T follicular helper cell (primary cell): Measurements from ENCODE around the gene EXOC3L1.

ENCODE experiments used
- DNase-seq: peaks from one replicate; pipeline ENCODE4 v3.0.0-alpha.2; 2020; ENCODE audit warnings: low read depth

The EXOC3L1 gene

DNA sequence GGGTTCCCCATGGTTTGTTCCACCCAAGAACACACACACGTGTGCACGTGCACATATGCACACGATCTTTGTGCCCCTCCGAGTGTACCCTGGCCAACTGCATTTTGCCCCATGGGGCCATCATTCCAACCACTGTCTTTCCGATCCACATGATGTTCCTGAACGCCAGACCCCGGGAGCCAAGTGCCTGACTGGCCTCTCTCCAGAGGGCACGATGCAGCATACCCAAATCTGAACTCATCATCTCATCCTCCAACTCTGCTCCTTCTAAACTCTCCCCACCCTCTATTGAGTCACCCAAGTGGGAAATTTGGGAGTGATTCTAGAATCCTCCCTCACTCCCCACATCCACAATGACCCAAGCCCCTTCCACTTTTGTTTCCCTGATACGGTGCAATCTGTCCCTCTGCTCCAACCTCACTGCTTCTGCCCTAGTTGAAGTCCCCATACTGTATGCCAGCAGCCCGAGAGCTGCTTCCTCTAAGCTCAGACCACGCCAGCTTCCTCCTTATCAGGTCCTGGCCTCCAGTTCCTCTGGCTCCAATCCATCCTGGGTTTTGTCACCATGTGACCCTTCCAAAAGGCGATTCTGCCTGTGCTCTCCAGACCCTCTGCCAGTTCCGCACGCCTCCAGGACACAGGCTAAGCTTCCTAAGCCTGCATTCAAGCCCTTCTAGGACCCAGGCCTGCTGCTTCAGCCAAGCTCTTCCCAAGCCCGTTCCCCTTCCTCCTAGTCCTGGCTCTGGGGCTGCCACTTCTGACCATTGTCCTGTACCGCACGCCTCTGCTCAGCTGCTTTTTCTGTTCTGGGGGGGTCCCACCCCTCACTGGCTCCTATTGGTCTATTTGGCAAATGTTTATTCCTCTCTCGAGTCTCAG is 26.9 kb upstream of the EXOC3L1 start:
- DNase-seq = no peak

DNA sequence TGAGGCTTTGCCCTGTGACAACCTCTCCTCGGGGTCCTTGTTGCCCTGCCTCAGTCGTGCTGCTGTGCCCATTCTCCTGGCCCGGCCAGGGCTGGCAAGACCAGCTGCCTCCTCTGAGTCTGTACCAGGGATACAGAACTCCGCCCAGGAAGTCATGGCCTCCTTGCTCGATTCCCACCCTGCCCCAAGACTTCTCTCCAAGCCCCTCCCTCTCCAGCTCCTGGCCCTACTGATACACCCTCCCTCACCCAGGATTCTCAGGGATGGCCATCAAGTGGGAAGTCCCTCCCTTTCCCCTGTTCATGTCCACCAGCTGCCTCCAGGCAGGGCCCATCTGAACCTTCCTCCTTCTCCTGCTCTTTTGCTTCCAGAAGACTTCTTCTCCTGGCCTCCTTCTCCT is 25.8 kb upstream of the EXOC3L1 start:
- no peak for DNase-seq

DNA sequence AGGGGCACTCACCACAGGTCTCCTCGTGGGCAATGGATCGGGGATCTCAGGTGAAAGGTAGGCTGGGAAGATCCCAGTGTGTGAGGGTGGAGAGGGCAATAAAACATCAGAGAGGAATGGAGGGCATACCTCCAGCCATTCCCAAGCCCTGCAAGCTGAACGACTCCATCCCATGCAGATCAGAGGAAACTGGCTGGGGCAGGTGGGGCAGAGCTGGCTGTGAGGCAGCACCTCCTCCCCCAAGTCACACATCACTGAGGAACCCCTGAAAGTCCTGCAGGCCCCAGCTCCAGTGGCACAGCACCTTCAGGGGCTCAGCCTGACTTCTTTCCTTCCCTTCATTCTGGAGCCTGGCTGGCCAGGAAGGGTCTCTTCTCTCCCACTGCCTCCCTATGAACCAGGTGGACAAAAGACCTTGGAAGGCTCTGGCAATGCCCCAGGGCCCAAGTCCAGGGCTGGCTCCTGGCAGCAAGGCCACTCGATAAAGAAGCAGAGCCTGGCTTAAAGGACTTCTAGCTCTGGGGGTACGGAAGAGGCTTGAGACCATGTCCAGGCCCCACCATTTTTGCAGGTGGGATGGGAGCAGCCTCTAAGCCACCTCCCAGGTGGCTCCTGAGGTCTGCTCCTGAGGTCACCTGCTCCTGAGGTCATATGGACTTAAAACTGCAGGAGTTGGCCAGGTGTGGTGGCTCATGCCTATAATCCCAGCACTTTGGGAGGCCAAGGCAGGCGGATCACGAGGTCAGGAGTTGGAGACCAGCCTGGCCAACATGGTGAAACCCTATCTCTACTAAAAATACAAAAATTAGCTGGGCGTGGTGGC is 23.5 kb upstream of the EXOC3L1 start:
- DNase-seq = no peak

DNA sequence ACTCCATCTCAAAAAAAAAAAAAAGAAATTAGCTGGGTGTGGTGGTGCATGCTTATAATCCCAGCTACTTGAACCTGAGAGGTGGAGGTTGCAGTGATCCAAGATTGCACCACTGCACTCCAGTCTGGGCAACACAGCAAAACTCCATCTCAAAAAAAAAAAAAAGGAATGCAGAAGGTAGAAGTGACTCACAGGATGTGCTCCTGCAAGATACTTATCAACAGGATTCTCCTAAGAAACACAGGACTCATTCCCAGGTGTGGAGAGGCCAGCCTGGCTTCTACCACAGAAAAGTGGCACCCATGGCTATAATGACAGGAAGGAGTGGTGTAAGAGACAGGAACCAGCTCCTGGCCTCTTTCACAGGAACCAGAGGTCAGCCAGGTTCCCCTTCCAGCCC is 22.8 kb upstream of the EXOC3L1 start:
- DNase-seq = no peak

DNA sequence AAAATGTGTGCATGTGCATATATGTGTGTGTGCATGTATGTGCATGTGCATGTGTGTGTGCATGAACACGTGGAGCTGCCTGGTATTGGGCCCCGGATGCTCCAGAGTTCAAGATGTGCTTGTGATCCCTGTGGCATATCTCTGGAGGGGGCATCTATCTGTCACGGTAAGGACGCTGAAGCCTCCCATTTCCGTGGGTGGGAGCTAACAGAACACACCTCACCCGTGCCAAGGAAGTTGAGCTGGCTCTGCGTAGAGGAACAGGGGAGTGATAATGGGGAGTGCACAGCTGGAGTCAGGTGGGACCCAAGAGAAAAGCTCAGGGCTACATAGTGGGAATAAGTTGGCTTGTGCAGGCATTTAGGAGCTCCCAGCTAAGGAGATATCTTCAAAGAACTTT is 21.7 kb upstream of the EXOC3L1 start:
- no peak for DNase-seq

DNA sequence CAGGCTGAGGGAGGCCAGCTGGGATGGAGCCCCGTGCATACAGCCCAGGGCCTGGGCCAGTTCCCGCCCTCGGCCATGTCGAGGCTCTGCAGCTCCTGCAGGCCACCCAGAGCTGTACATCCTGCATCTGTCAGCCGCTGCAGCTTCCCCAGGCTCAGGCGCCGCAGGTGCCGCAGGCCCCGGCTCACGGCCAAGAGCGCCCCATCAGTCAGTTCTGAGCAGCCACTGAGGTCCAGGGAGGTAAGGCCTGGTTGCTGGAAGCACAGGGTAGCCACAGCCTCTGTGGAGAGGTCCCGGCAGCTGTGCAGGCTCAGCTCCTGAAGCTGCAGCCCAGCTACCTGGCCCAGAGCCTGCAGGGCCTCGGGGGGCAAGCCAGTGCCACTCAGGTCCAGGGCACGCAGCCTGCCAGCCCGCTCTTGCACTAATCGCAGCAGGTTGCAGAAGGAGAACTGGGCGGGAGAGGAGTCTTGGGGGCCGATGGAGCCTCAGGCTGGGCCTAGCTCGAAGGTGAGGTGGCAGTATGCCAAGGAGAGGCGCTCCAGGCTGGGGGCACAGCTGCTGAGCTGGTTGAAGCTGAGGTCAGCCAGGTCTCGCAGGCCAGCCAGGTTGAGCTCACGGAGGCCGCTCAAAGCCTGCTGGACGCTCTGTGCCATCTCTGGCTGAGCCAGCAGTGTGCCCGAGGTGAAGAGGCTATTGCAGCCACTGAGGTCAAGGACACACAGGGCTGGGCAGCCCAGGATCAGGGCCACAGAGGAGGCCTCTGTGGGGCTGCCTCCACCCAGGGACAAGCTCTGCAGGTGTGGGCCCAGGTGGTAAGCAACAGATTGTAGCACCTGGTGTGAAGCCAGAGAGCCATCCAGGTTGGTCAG is 20.4 kb upstream of the EXOC3L1 start:
- no peak for DNase-seq

DNA sequence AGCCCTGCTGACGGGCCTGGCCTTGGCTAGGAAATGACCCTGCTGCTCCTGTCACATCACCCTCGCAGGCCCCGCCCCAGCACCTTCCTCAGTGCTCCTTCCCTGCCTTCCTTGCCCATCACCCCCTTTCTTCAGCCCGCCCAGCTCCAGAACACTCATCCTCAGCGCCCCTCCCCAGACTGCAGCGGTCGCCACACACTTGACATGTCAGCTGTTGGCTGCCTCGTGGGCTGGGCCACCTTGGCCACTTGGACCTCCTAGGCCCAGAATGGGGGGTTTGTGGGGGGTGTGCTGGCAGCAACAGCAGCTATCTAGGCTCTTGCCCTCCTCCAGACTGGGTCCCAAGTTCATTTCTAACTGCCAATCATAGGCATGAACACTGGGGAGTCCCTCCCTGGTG is 19.6 kb upstream of the EXOC3L1 start:
- no peak for DNase-seq

DNA sequence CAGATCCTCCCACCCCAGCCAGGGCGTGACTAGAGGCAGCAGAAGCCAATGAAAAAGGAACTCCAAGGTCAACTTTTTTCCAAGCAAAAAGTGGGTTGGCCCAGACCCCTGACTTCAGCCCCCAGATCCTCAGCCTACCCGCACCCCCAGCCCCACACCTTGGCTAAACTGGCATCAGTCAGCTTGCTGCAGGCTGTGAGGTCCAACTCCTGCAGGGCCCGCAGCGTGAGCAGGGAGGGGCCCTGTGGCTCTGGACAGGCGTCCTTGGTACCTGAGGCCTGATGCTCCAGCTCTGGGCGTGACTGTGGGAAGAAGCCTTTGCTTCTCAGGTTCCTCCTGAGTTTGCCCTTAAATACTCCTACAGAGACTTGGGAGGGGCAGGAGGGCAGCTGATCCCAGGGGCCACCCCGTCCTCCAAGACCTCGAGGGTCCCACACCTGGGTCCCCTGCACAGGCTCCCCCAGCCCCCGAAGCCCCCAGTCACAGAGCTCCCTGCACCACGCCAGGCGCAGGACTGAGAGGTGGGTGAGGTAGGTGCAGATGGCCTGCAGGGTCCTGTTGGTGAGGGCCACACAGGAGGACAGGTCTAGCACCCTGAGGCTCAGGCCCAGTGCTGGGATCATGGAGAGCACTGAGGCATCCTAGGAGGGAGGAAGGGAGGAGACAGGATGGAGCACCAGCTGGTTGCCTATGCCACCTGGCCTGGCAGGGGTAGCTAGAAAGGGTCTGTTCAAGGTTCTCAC is 18.4 kb upstream of the EXOC3L1 start:
- DNase-seq = no peak

DNA sequence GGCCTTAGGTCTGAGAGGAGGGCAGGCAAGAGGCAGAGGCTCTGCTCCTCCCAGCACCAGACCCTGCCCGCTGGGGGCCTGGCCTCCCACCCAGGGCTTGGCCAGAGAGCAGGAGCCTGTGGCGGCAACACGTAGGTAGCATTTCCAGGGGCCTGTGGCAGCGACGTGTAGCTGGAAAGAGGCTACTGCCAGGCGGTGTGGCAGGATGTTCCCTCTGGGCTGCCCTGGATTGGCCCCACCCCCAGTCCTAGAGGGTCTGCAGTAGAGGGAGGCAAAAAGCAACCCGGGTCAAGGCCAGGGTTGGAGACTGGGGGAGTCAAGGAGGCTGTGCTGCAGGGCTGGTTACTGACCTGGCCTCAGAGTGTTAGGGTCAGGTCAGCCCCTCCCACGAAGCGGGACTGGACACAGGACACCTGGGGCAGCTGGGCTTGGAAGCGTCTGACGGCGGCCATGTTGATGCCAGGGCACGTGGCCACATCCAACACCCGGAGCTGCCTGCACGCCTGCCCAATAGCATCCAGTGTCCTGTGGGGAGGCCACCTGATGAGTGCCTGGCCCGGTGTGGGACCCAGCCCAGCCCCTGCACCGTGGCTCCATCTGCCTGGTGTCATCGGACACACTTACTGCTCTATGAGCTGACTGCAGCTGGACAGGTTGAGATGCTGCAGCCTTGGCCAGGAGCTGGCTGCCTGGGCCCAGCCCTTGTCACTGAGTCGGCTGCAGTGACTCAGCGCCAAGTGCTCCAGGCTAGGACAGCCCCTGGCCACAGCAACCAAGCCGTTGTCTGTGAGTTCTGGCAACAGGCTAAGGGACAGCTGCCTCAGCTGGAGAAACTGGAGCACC is 17.5 kb upstream of the EXOC3L1 start:
- no peak for DNase-seq

DNA sequence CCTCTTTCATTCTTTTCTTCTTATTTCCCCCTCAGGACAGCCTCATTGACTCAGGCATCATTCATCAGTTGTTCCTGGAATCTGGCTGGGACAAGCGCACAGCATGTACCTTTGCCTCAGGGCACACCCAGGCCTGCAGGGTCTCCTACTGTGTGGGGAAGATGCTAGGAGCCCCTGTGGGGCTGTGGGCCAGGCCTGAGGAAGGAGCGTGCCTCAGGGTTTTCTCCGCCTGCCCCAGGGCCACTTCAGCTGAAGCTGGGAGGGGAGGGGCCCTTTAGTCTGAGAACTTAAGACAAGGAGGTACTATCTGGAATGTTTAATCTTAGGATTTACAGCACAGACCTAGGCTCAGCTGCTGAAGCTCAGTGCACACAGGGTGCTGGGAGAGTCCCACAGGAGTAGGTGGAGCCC is 16.9 kb upstream of the EXOC3L1 start:
- no peak for DNase-seq

DNA sequence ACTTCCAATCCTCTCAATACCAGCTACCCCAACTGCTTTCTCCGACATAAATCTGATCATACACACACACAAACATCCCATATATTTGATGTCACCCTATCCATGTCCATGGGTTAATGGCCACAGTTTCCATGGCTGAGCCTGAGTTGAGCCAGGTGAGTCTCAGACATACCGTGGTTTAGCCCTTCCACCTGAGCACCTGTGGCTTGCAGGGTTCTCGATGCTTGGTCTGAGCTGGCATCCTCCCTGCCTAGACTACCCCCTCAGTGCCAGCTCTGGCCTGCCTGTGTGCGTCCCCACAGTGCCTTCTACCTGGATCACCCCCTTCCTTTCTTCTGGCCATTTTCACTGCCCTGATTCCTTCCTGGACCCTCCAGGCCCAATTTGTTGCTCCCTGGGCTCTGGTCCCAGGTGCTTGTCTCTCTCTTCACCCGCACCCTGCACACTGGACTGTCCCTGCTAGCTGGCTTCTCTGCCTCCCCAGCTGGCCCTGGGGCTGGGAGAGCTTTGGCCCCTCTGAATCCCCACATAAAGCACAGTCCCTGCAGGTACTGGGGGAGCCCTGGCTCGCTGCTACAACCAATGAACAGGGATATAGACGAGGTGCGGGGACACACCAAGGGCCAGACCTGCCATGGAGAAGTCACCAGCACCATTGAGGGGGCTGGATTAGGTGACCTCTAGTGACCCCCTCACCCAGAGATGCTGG is 16.3 kb upstream of the EXOC3L1 start:
- no peak for DNase-seq

DNA sequence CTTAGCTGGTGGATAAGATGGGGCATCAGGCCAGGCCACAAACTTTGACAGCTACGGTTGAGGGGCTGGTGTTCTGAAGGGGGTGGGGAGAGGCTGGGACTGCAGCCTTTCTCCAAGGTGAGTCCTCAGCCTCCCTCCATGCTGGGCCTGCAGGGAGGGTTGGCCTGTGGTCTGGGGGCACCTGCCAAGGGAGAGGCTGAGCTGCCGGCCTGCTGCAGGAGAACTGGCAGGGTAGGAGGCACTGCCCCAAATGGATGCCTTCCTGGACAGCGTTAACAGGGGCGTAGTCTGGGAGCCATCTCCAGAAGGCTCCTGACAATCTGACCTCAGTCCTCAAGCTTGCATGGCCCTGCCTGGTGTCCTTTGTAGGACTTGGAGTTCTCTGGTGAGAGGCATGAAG is 14.1 kb upstream of the EXOC3L1 start:
- DNase-seq = no peak

DNA sequence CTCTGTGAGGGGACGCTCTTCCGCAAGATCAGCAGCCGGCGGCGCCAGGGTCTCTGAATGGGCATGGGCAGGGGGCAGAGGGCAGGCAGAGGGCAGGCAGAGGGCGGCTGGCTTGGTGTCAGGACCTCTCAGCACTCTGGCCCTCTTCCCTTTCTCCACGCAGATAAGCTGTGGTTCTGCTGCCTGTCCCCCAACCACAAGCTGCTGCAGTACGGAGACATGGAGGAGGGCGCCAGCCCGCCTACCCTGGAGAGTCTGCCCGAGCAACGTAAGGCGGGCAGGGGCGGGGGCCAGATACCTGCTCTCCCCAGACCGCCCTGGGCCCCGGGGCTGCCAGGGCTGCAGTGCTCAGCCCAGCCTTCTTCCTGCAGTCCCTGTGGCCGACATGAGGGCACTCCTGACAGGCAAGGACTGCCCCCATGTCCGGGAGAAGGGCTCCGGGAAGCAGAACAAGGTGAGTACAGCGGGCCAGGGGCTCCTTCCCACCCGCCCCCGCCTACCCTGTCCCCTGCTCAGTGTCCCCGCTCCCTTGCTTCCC is 13.1 kb upstream of the EXOC3L1 start:
- no peak for DNase-seq

DNA sequence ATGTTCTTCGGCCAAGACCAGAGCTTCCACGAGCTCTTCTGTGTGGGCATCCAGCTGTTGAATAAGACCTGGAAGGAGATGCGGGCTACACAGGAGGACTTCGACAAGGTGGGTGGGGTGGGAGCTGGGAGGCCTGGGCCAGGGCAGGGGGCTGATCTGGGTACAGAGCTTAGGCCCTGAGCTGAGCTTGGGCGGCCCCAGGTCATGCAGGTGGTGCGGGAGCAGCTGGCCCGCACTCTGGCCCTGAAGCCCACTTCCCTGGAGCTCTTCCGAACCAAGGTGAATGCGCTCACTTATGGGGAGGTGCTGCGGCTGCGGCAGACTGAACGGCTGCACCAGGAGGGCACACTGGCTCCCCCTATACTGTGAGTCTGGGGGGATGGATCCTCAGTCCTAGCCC is 12.5 kb upstream of the EXOC3L1 start:
- DNase-seq = no peak

DNA sequence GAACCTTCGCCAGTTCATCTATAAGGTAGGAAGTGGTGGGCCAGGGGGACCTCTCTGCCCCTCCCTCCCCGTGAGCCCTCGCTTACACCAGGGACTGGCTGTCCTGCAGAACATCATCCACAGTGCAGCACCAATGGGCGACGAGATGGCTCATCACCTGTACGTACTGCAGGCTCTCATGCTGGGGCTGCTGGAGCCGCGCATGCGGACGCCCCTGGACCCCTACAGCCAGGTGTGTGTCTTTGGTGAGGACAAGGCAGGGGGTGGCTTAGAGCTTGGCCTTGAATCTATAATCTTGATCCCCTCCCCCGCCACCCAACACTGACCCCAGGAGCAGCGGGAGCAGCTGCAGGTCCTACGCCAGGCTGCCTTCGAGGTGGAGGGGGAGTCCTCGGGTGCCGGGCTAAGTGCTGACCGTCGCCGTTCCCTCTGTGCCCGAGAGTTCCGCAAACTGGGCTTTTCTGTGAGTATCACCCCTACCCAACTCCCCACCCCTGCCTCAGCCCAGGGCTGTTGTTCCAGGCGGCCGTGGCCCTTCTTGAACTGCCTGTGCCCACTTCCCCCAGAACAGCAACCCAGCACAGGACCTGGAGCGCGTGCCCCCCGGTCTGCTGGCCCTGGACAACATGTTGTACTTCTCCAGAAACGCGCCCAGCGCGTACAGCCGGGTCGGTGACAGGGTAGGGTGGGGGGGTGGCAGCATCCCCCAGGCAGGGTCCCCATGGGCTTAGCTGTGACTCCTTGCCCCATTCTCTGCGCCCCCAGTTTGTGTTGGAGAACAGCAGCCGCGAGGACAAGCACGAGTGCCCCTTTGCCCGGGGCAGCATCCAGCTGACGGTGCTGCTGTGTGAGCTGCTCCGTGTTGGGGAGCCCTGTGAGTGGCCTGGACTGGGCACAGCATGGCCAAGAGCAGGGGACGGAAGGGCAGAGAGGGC is 11.7 kb upstream of the EXOC3L1 start:
- no peak for DNase-seq

DNA sequence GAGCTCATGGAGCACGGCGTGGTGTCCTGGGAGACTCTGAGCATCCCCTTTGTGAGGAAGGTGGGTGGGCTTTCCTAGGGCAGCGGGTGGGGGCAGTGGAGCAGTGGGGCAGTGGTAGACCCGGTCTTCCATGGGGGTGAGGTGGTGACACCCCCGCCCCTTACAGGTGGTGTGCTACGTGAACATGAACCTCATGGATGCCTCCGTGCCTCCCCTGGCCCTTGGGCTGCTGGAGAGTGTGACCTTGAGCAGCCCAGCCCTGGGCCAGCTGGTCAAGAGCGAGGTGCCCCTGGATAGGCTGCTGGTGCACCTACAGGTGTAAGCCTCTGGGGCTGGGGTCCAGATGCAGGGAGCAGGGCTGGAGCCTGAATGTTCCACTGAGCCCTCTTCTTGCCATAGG is 10.6 kb upstream of the EXOC3L1 start:
- DNase-seq = no peak

DNA sequence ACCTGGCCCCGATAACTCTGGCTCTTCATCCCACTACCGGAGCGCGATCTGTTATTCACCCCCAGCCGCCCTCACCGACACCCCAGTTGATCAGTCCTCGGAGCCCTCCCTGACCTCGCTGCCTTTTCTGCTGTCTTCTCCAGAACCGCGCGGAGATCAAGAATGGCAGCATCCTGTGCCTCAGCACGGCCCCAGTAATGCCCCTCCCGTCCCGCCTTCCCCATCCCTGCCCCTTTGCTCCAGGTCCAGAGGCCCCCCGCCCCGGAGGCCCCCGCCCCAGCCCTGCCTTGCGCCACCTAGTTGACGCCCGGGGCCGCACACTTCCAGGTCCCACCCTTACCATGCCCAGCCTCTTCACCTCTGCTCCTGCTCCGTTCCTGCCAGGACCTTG is 9.9 kb upstream of the EXOC3L1 start:
- DNase-seq = no peak

DNA sequence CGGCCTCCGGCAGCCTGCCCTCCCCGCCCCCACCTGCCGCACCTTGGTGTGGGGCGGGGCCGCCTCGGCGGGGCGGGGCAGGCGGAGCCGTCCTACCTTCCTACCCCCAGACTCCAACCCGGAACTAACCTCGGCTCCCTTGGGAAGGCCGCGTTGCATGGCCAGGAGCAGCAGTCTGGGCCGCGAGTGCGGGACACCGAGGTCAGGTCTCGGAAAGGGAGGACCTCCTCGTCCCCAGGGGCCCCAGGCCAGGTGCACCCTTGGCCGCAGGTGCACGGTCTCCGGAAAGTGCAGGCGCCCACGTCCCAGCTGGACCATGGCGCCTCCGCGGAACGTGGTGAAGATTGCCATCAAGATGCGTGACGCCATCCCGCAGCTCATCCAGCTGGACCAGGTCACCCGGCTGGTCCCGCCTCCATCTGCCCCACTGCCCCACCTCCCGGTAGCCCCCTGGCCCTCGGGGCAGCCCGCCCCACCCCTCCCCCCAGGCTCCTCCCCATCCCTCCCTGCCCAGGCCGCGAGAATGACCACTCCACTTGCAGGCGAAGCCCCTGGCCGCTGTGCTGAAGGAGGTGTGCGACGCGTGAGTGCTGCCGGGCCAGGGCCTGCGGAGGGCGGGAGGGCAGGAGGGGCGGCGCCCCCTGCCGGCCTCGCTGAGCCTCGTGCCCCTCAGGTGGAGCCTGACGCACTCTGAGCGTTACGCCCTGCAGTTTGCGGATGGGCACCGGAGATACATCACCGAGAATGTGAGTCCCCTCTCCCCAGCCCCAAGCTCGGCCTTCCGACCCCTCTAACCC is 9.3 kb upstream of the EXOC3L1 start, which contains the start of gene ELMO3:
Gene ELMO3 (plus strand): TSS at position 121 of the 797 bp plus-strand sequence. CDS start 196 bp downstream, at position 317.
- no peak for DNase-seq
